Large intestine (tissue), 3 donors: ENCODE results near the gene CARS2. TPM values are rescaled to one million over a fixed set of nuclear protein-coding genes. Genes with fewer than 3 reads are reported as not detected.

Experiments
- DNase-seq, 2 donors: peaks; one replicate each; pipeline versions ENCODE4 v3.0.0 to v3.0.0-alpha.2; 2013
- H3K27ac ChIP-seq: one replicate; pipeline ENCODE4 v1.5.1; 2013; ENCODE audit warnings: low read length
- H3K27me3 ChIP-seq: 2 replicates; pipeline ENCODE4 v1.6.1; 2013; ENCODE audit warnings: low read length; ENCODE audit not compliant: control insufficient read depth, insufficient read depth
- H3K36me3 ChIP-seq: 2 replicates; pipeline ENCODE4 v1.6.1; 2013; ENCODE audit warnings: low read length; ENCODE audit not compliant: control insufficient read depth, insufficient read depth
- H3K4me1 ChIP-seq: one replicate; pipeline ENCODE4 v1.6.1; 2013; ENCODE audit warnings: low read length; ENCODE audit not compliant: control insufficient read depth, insufficient read depth
- H3K4me3 ChIP-seq: one replicate; pipeline ENCODE4 v1.5.1; 2013; ENCODE audit warnings: low read length
- H3K9me3 ChIP-seq: one replicate; pipeline ENCODE4 v1.6.1; 2013; ENCODE audit warnings: mild to moderate bottlenecking, low read depth, low read length, moderate library complexity; ENCODE audit not compliant: control insufficient read depth
- WGBS: methylation state at CpG from one replicate; pipeline ENCODE4 v1.1.5; 2013; ENCODE audit warnings: low lambda C conversion rate; ENCODE audit not compliant: insufficient coverage; 5-methylcytosine and 5-hydroxymethylcytosine counted together
- polyA plus RNA-seq: library from polyadenylated mRNA; unstranded; fragments of 120-200 nt; gene quantifications from one replicate; pipeline ENCODE4 v1.2.1, GENCODE V29; 2013

CARS2 gene
- polyA plus RNA-seq, 1 donor = 88.6 TPM

GRCh38 chr13:110653271-110653670 is 52.6 kb downstream of the CARS2 start:
- Histone ChIP-seq H3K4me1 (no peaks in the 10 kb centered on the region), H3K27me3 (no peaks in the 10 kb centered on the region), H3K27ac (no peak overlapping the region), H3K4me3 (no peak overlapping the region), H3K36me3 (peaks cover 60% of the 10 kb centered on the region), H3K9me3 (no peaks in the 10 kb centered on the region)
- no CpG with 5 or more reads among the region's 14 CpGs for WGBS
- no peak for DNase-seq

- H3K4me1 ChIP-seq = no peaks in the 10 kb centered on the region
- no peak for DNase-seq
- no peaks in the 10 kb centered on the region for H3K27me3 ChIP-seq
- H3K9me3 ChIP-seq = no peaks in the 10 kb centered on the region
- H3K27ac ChIP-seq = no peak overlapping the region
- no CpG with 5 or more reads among the region's 10 CpGs for WGBS
- no peak overlapping the region for H3K4me3 ChIP-seq
- peaks cover 55% of the 10 kb centered on the region for H3K36me3 ChIP-seq
These were observed 53.2 kb downstream of the CARS2 start for GRCh38 chr13:110652764-110653163.

GRCh38 chr13:110652231-110652730 is 53.6 kb downstream of the CARS2 start:
- DNase-seq = no peak
- Histone ChIP-seq H3K27ac (no peak overlapping the region), H3K4me1 (no peaks in the 10 kb centered on the region), H3K4me3 (no peak overlapping the region), H3K9me3 (no peaks in the 10 kb centered on the region), H3K36me3 (peaks cover 53% of the 10 kb centered on the region), H3K27me3 (no peaks in the 10 kb centered on the region)
- WGBS = 100% methylated on average over 1 of the region's 10 CpGs

- H3K9me3 ChIP-seq = no peaks in the 10 kb centered on the region
- no peaks in the 10 kb centered on the region for H3K27me3 ChIP-seq
- no peak for DNase-seq
- no peaks in the 10 kb centered on the region for H3K4me1 ChIP-seq
- WGBS = no CpG with 5 or more reads among the region's 16 CpGs
- H3K27ac ChIP-seq = no peak overlapping the region
- H3K4me3 ChIP-seq = no peak overlapping the region
- H3K36me3 ChIP-seq = peaks cover 53% of the 10 kb centered on the region
These were observed 54.1 kb downstream of the CARS2 start for GRCh38 chr13:110651726-110652230.

GRCh38 chr13:110651271-110651670 is 54.6 kb downstream of the CARS2 start:
- WGBS = no CpG with 5 or more reads among the region's 14 CpGs
- no peaks in the 10 kb centered on the region for H3K9me3 ChIP-seq
- H3K36me3 ChIP-seq = peaks cover 53% of the 10 kb centered on the region
- DNase-seq = no peak
- no peak overlapping the region for H3K27ac ChIP-seq
- no peak overlapping the region for H3K4me3 ChIP-seq
- no peaks in the 10 kb centered on the region for H3K4me1 ChIP-seq
- H3K27me3 ChIP-seq = no peaks in the 10 kb centered on the region

- Histone ChIP-seq H3K9me3 (no peaks in the 10 kb centered on the region), H3K4me3 (no peak overlapping the region), H3K27me3 (no peaks in the 10 kb centered on the region), H3K4me1 (no peaks in the 10 kb centered on the region), H3K36me3 (peaks cover 54% of the 10 kb centered on the region), H3K27ac (no peak overlapping the region)
- no peak for DNase-seq
- no CpG with 5 or more reads among the region's 14 CpGs for WGBS
These were observed 55.5 kb downstream of the CARS2 start for GRCh38 chr13:110650436-110650835.

GRCh38 chr13:110649551-110649950 is 56.4 kb downstream of the CARS2 start:
- Histone ChIP-seq H3K9me3 (no peaks in the 10 kb centered on the region), H3K4me1 (no peaks in the 10 kb centered on the region), H3K36me3 (peaks cover 55% of the 10 kb centered on the region), H3K27me3 (no peaks in the 10 kb centered on the region), H3K4me3 (no peak overlapping the region), H3K27ac (no peak overlapping the region)
- DNase-seq = no peak
- WGBS = no CpG with 5 or more reads among the region's 7 CpGs

- no CpG with 5 or more reads among the region's 35 CpGs for WGBS
- peaks cover 58% of the 10 kb centered on the region for H3K36me3 ChIP-seq
- no peak overlapping the region for H3K4me3 ChIP-seq
- no peak overlapping the region for H3K27ac ChIP-seq
- H3K4me1 ChIP-seq = no peaks in the 10 kb centered on the region
- no peaks in the 10 kb centered on the region for H3K9me3 ChIP-seq
- H3K27me3 ChIP-seq = no peaks in the 10 kb centered on the region
- no peak for DNase-seq
These were observed 57.0 kb downstream of the CARS2 start for GRCh38 chr13:110648848-110649421.

GRCh38 chr13:110648146-110648819 is 57.6 kb downstream of the CARS2 start:
- H3K36me3 ChIP-seq = peaks cover 58% of the 10 kb centered on the region
- no peaks in the 10 kb centered on the region for H3K27me3 ChIP-seq
- H3K4me1 ChIP-seq = no peaks in the 10 kb centered on the region
- 93% methylated on average over 4 of the region's 16 CpGs for WGBS
- no peaks in the 10 kb centered on the region for H3K9me3 ChIP-seq
- H3K27ac ChIP-seq = no peak overlapping the region
- no peak overlapping the region for H3K4me3 ChIP-seq
- DNase-seq = no peak

GRCh38 chr13:110647365-110647737 is 58.6 kb downstream of the CARS2 start:
- no peak overlapping the region for H3K27ac ChIP-seq
- H3K4me3 ChIP-seq = no peak overlapping the region
- no peak for DNase-seq
- H3K9me3 ChIP-seq = no peaks in the 10 kb centered on the region
- no peaks in the 10 kb centered on the region for H3K4me1 ChIP-seq
- no peaks in the 10 kb centered on the region for H3K27me3 ChIP-seq
- WGBS = no CpG with 5 or more reads among the region's 10 CpGs
- peaks cover 64% of the 10 kb centered on the region for H3K36me3 ChIP-seq
